Measurements from ENCODE around the gene RALA.

RALA gene

DNA sequence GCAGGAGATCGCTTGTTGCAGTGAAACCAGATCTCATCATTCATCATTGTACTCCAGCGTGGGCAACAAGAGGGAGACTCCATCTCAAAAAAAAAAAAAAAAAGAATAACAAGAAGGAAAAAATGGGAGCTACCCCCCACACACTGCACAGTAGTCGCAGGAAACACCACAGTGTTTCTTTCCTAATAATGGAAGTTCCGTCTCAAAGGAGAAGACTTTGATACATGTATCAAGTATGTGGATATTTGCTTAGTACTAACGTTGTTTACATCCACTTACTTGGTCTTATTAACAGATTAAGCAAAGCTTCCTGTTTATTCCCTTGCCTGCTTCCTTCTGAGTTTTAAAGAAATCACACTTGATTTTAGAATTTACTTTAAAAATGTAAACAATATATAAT, 35.0 kb upstream of the RALA start:
- TF ChIP-seq, protein P1, sequence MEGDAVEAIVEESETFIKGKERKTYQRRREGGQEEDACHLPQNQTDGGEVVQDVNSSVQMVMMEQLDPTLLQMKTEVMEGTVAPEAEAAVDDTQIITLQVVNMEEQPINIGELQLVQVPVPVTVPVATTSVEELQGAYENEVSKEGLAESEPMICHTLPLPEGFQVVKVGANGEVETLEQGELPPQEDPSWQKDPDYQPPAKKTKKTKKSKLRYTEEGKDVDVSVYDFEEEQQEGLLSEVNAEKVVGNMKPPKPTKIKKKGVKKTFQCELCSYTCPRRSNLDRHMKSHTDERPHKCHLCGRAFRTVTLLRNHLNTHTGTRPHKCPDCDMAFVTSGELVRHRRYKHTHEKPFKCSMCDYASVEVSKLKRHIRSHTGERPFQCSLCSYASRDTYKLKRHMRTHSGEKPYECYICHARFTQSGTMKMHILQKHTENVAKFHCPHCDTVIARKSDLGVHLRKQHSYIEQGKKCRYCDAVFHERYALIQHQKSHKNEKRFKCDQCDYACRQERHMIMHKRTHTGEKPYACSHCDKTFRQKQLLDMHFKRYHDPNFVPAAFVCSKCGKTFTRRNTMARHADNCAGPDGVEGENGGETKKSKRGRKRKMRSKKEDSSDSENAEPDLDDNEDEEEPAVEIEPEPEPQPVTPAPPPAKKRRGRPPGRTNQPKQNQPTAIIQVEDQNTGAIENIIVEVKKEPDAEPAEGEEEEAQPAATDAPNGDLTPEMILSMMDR (IDR thresholded peaks at IDR 0.05) = no peak

DNA sequence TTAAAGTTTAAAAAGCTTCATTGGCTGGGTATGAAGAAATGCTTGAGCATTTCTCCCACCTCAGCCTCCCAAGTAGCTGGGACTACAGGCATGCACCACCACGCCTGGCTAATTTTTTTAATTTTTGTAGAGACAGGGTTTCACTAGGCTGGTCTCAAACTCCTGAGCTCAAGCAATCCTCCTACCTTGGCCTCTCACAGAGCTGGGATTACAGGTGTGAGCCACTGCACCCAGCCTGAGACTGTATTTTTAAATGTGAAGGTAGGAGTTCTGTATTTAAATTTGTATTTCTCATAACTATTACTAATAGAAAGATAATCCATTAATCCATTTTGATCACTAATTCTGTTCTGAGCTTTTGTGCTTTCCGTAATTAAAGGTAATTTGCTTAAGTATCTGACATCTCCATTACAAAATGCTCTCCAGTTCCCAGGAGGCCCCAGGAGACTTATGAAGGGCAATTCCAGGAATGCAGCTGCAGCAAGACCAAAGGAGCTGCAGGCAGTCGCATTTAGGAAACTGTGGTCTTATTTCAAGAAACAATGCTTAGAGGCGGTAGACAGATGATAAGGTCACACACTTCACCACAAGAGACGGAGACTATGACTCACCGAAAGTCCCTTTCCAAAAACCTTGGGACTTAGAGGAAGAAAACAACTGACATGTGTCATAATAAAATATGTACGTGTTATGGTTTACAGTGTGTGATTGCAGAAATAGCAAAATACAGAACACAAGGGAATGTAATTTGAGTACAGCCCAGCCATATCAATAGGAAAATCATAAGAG, 33.9 kb upstream of the RALA start:
- TF ChIP-seq, protein P1 (IDR thresholded peaks at IDR 0.05) = no peak

DNA sequence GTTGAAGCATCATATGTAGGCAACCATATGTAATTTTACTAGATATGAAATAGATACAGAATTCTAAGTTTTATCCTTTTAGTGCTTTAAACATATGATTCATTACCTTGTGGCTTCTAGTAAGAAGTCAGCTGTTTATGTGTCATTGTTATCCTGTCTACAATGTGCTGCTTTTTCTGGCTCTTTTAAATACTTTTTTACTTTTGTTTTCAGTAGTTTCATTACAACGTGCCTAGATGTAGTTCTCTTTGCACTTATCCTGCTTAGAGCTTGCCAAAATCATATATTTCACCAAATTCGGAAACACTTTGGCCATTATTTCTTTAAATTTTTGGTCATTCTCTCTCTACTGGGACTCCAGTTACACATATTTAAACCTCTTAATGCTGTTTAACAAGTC, 30.8 kb upstream of the RALA start:
- TF ChIP-seq, protein P1 (IDR thresholded peaks at IDR 0.05) = no peak

DNA sequence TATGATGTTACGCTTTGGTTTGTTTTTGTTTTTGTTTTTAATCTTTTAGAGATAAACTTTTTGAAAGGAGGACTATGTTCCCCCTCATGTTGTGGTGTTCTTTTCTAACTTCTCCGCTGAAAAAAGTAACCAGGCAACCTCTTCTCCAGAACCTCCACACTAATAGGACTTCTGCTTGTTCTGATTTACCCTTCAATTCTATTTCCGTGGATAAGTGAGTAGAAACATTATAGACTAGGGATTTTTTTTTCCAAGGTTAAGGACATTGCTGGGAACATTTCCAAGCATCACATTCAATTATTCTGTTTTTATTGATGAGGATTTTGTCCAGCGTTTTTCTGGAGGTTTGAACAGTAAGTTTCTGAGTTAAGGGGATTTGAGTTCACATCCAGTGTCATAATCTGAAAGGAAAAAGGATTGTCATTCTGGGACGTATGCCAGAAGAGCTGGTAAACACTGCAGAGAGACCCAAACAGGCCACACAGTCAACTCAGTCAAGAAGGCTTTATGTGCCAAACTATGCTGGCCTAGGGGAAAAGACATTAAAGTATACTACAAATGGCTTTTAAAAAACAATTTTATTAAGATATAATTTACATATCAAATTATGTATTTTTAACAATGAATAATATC, 28.3 kb upstream of the RALA start:
- TF ChIP-seq, protein P1 (IDR thresholded peaks at IDR 0.05) = no peak

DNA sequence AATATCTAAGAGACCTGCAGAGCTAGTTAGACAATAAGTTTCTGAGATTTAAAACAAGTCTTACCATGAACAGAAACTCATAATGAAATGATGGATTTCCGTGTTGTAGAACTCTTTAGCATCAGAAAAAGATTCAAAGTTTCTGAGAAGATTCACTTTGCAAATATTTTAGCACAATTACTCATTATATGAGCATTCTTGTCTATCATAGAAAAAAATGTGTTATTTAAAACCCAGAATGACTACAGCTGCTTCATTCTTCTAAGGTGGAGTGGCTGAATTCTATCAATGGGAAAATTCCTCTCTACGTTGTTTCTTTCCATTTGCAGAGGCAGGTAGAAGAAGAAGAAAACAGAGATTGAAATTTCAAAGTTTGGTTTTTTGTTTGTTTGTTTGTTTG, 21.0 kb upstream of the RALA start:
- TF ChIP-seq, protein P1 (IDR thresholded peaks at IDR 0.05) = no peak

DNA sequence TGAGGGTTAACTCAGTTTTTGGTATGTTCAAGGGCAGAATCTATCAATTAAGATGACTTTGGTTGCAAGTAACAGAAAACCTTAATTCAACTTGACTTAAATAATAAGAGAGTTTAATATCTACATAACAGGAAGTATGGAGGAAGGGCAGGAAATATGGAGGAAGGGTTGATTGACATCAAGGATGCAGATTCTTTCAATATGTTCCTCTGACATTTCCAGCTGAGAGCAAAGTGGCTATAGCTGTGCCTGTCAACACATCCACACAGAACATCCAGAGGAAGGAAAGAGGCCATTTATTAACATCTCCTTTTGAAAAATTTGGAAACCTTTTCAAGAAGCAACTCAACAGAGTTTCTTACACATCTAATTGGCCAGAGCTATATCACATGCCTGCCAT, 19.4 kb upstream of the RALA start:
- TF ChIP-seq, protein P1 (IDR thresholded peaks at IDR 0.05) = no peak

DNA sequence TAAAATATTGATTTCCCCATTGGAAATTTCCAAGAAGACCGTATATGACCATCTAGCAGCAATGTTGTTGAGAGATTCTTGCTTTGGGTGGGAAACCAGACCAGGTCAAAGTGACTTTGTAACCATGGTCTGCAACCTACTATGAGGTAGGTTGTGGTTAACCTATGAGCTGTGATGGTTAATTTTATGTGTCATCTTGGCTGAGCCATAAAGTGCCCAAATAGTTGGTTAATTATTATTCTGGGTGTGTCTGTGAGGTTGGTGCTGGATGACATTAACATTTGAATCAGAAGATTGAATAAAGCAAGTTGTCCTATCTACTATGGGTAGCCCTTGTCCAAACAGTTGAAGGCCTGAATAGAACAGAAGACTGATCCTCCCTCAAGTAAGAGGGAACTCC, 18.3 kb upstream of the RALA start:
- TF ChIP-seq, protein P1 (IDR thresholded peaks at IDR 0.05) = no peak

Measured in LNCAP (cell line).